PC-9 (cell line): Measurements from ENCODE around the gene PTGES. TPM values are rescaled to one million over a fixed set of nuclear protein-coding genes. Genes with fewer than 3 reads are reported as not detected.

Source experiments
- BruUV-seq: library from RNA; stranded (reverse); fragments of 400-500 nt; replicated peaks from 2 replicates; lab custom pipeline; 2021; lab: Mats Ljungman, UMichigan
- CTCF ChIA-PET: fragments of 300-600 bp; sonication (Branson Sonifier 250); formaldehyde crosslinking; loops from one replicate; lab custom pipeline; 2022; ENCODE audit warnings: antibody characterized with exemption; lab: Charles Lee
- POLR2A ChIA-PET: fragments of 300-600 bp; sonication (Branson Sonifier 250); formaldehyde crosslinking; loops from one replicate; lab custom pipeline; 2022; ENCODE audit warnings: antibody characterized with exemption; ENCODE audit not compliant: unreplicated experiment; lab: Charles Lee
- DNase-seq, 2 experiments: peaks; one replicate each; pipeline versions ENCODE4 v3.0.0 to v3.0.0-alpha.2; 2015 to 2022; ENCODE audit warnings: mixed read lengths in 1 of 2
- H2AFZ ChIP-seq: fragments of 200-600 bp; sonication (generic); 2 replicates; pipeline ENCODE4 v1.8.1; 2017; ENCODE audit warnings: antibody characterized with exemption
- H3F3A ChIP-seq: fragments of 200-600 bp; sonication (generic); 2 replicates; pipeline ENCODE4 v1.8.1; 2017; ENCODE audit warnings: antibody characterized with exemption, mild to moderate bottlenecking, low read depth; ENCODE audit not compliant: insufficient read depth
- H3K27ac ChIP-seq: fragments of 200-600 bp; sonication (generic); 2 replicates; pipeline ENCODE4 v1.6.1; 2016; ENCODE audit warnings: mixed run types
- H3K27me3 ChIP-seq: fragments of 200-600 bp; sonication (generic); 2 replicates; pipeline ENCODE4 v1.6.1; 2016; ENCODE audit warnings: low read depth, mixed run types; ENCODE audit not compliant: insufficient read depth
- H3K36me3 ChIP-seq: fragments of 200-600 bp; sonication (generic); 2 replicates; pipeline ENCODE4 v1.6.1; 2016; ENCODE audit warnings: low read depth, mixed run types
- H3K4me1 ChIP-seq: fragments of 200-600 bp; sonication (generic); replicated peaks from 2 replicates; pipeline ENCODE4 v1.6.1; 2016; ENCODE audit warnings: mixed run types; ENCODE audit not compliant: insufficient read depth
- H3K4me2 ChIP-seq: fragments of 200-600 bp; sonication (generic); 2 replicates; pipeline ENCODE4 v1.6.1; 2017; ENCODE audit warnings: mixed run types
- H3K4me3 ChIP-seq: fragments of 200-600 bp; sonication (generic); 2 replicates; pipeline ENCODE4 v1.6.1; 2016; ENCODE audit warnings: mixed run types
- H3K79me2 ChIP-seq: fragments of 200-600 bp; sonication (generic); 2 replicates; pipeline ENCODE4 v1.6.1; 2017; ENCODE audit warnings: low read depth, mixed run types
- H3K9me2 ChIP-seq: fragments of 200-600 bp; sonication (generic); 2 replicates; pipeline ENCODE4 v1.8.1; 2017; ENCODE audit warnings: mild to moderate bottlenecking; ENCODE audit not compliant: insufficient read depth
- H3K9me3 ChIP-seq: fragments of 200-600 bp; sonication (generic); 2 replicates; pipeline ENCODE4 v1.8.1; 2016; ENCODE audit warnings: low read depth; ENCODE audit not compliant: insufficient read depth
- H4K20me1 ChIP-seq: fragments of 200-600 bp; sonication (generic); 2 replicates; pipeline ENCODE4 v1.8.1; 2017; ENCODE audit not compliant: insufficient read depth
- CTCF ChIP-seq: fragments of 200-600 bp; sonication (generic); conservative IDR thresholded peaks from 2 replicates; pipeline ENCODE4 v1.6.1; 2017; ENCODE audit warnings: mixed run types, antibody characterized with exemption, mild to moderate bottlenecking, moderate library complexity
- EZH2 ChIP-seq: fragments of 200-600 bp; sonication (generic); IDR thresholded peaks from 2 replicates; pipeline ENCODE4 v1.8.0; 2017; ENCODE audit warnings: antibody characterized with exemption, low read depth
- intact Hi-C: fragments of 100-400 bp; cut with micrococcal nuclease; formaldehyde crosslinking; loops from one replicate; pipeline ENCODE4 v1.10.0; 2022; ENCODE audit not compliant: unreplicated experiment
- total RNA-seq: library from RNA; stranded (reverse); gene quantifications from 2 replicates; pipeline ENCODE4 v1.2.3, GENCODE V29; 2021

PTGES gene
- total RNA-seq, 1 experiment from 2014 or later, result 119 TPM

- H3K4me1 ChIP-seq, result no peaks in the 10 kb centered on the region
- no peak overlapping the region for H3K4me2 ChIP-seq
- no peak overlapping the region for H3K27ac ChIP-seq
- ChIA-PET POLR2A (no interaction called here), CTCF (no interaction called here)
- H3K9me2 ChIP-seq, result no peaks in the 10 kb centered on the region
- no peaks in the 10 kb centered on the region for H3K36me3 ChIP-seq
- no peak for DNase-seq
- TF ChIP-seq CTCF (no peak), EZH2 (no peak)
- H3K9me3 ChIP-seq, result no peaks in the 10 kb centered on the region
- no peaks in the 10 kb centered on the region for H3K79me2 ChIP-seq
- no peak overlapping the region for H2AFZ ChIP-seq
- no peaks in the 10 kb centered on the region for H4K20me1 ChIP-seq
- no peak overlapping the region for H3K4me3 ChIP-seq
- no TSS peak for BruUV-seq
- H3K27me3 ChIP-seq, result no peaks in the 10 kb centered on the region
- no peaks in the 10 kb centered on the region for H3F3A ChIP-seq
- intact Hi-C loops, result no loop called here
Observed at GRCh38 chr9:129714511-129715061, 38.3 kb downstream of the PTGES start.

- Histone ChIP-seq H2AFZ (no peak overlapping the region), H3K36me3 (no peaks in the 10 kb centered on the region), H3F3A (no peaks in the 10 kb centered on the region), H3K79me2 (no peaks in the 10 kb centered on the region), H4K20me1 (no peaks in the 10 kb centered on the region), H3K27me3 (no peaks in the 10 kb centered on the region), H3K4me2 (no peak overlapping the region), H3K9me3 (no peaks in the 10 kb centered on the region), H3K9me2 (no peaks in the 10 kb centered on the region), H3K27ac (no peak overlapping the region), H3K4me3 (no peak overlapping the region), H3K4me1 (no peaks in the 10 kb centered on the region)
- POLR2A ChIA-PET, result no interaction called here
- intact Hi-C loops, result no loop called here
- CTCF ChIA-PET, result no interaction called here
- DNase-seq, result no peak
- BruUV-seq, result no TSS peak
- TF ChIP-seq EZH2 (no peak), CTCF (no peak)
Observed at GRCh38 chr9:129713402-129713679, 39.5 kb downstream of the PTGES start.

GRCh38 chr9:129712634-129713401 is 40.0 kb downstream of the PTGES start:
- no peaks in the 10 kb centered on the region for H3K9me3 ChIP-seq
- no peaks in the 10 kb centered on the region for H3K36me3 ChIP-seq
- no peaks in the 10 kb centered on the region for H4K20me1 ChIP-seq
- ChIA-PET CTCF (no interaction called here), POLR2A (no interaction called here)
- no TSS peak for BruUV-seq
- no peak overlapping the region for H3K4me2 ChIP-seq
- intact Hi-C loops, result no loop called here
- H3K79me2 ChIP-seq, result no peaks in the 10 kb centered on the region
- no peak overlapping the region for H3K4me3 ChIP-seq
- H3K9me2 ChIP-seq, result no peaks in the 10 kb centered on the region
- no peaks in the 10 kb centered on the region for H3K27me3 ChIP-seq
- TF ChIP-seq CTCF (no peak), EZH2 (no peak)
- H3K4me1 ChIP-seq, result no peaks in the 10 kb centered on the region
- H3F3A ChIP-seq, result no peaks in the 10 kb centered on the region
- H3K27ac ChIP-seq, result no peak overlapping the region
- no peak overlapping the region for H2AFZ ChIP-seq
- no peak for DNase-seq
